Anterior cingulate cortex (tissue), 58 donors: Measurements from ENCODE around the gene GALNT18.
A peak's percentile ranks its signal among the peaks of the same experiment; 100 is the strongest.

Source experiments
- DNase-seq, 58 donors: peaks; one replicate each; lab custom pipeline; 2025; lab: John Stamatoyannopoulos, UW

Gene GALNT18

DNA sequence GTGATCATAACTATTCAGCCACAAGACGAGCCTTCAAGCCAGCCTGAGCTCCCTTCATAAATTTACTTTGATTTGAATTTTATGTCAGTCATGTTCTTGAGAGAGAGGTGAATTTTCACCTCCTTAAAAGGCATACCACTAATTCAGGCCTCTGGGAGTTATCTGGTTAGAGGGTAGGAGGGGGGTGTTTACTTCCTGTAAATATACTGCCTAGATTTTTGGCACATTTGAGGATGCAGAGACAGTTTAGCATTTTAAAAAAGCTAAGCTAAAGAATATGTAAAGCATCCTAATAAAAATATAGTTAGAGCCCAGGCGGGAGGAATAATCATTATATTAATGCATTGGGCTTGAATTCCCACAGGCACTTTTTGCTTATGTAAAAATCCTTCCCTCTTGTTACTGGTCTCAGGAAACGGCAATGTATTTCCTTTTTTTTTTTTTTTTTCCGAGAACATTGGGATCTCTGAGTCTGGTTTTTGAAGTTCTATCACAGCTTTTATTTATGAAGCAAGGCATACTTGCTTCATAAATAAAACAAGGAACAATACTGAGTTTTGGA is 385.2 kb downstream of the GALNT18 start:
- DNase-seq: no peak

- DNase-seq: no peak
Measured at GRCh38 chr11:11231763-11232162, 390.0 kb downstream of the GALNT18 start.

GRCh38 chr11:11230802-11231562 is 390.8 kb downstream of the GALNT18 start:
- no peak for DNase-seq

- no peak for DNase-seq
Measured at GRCh38 chr11:11230087-11230486, 391.7 kb downstream of the GALNT18 start.

GRCh38 chr11:11229647-11230046 is 392.2 kb downstream of the GALNT18 start:
- no peak for DNase-seq

DNA sequence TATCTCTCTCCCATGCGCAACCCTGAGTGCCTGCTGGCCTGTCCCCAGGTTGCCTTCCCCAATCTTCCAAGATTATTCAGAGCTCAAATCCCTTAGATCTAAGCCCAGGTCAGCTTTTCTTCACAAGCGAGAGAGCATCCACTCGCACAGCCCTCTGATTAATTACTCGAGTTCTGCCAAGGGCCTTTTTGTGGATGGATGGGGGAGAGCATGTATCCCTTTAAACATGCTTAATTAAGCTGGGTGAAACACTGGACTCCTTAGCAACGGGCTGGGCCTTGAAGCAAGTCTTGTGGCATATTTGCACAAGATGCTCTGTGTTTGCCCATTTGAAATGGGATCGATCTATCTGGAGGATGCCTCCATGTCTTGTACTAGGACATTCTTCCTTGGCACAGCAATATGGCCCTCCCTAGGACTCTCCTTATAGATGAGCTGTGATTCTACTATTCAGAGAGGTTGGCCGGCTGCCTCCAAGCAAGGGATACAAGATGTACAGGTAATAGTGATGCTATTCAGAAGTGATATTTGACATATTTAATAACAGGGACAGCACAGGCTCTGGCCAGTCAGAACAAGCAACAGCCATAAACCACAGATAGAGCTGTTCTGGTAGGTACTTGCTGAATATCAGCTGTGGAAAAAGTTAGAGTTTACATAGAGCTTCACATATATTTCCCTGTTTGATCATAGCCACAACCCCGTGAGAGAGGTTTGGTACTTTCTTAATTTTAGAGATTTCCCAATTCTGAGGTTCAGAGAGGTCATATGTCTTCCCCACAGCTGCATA is 394.3 kb downstream of the GALNT18 start:
- DNase-seq: peak in 8 of 58 donors; percentile 9 to 42 (median 22)
